Hematopoietic multipotent progenitor cell treated with erythropoietin and hydrocortisone succinate and interleukin-3 and kit ligand, for 8 days (in vitro differentiated cells): ENCODE measurements around the gene PPP1R13B.
A peak's percentile ranks its signal among the peaks of the same experiment; 100 is the strongest.

Source experiments
- DNase-seq: peaks from one replicate; pipeline ENCODE4 v3.0.0-alpha.2; 2015

Gene PPP1R13B

DNA sequence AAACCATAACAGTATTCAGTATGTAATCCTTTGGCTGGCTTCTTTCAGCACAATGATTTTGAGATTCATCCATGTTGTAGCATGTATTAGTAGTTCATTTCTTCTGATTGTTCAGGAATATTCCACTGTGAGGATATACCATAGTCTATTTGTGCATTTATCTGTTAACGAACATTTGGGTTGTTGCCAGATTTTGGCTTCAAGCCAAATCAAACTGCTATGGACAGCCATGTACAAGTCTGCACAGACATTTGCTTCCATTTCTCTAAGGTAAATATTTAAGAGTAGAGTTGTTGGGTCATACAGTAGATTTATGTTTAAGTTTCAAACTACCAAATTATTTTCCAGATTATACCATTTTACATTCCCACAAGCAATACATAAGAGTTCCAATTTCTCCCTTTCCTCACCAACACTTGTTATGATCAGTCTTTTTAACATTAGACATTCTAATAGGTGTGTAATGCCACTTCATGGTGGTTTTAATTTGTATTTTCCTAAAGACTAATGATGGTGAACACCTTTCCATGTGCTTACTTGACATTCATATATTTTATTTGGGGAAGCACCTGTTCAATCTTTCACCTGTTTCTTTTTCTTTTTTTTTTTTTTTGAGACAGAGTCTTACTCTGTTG, 75.2 kb downstream of the PPP1R13B start:
- peak; percentile 21 for DNase-seq

DNA sequence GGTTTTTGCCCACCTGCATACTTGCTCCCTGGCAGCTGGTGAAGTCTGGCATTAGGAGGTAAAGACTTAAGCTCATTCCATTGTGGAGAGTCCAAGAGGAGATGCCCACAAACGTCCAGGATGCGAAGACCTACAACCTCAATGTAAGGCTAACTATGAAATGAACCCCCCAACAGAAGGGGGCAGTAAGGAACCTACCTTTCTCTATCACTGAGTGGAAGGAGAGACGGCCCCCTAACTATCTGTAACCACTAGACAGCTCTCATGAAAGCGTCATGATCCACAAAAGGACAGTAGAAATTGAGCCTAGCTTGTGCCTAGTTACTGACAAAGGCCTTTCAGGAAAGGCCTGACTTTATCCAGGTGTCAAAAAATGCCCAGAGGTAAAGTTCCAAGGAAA, 76.5 kb downstream of the PPP1R13B start:
- DNase-seq = peak; percentile 21

DNA sequence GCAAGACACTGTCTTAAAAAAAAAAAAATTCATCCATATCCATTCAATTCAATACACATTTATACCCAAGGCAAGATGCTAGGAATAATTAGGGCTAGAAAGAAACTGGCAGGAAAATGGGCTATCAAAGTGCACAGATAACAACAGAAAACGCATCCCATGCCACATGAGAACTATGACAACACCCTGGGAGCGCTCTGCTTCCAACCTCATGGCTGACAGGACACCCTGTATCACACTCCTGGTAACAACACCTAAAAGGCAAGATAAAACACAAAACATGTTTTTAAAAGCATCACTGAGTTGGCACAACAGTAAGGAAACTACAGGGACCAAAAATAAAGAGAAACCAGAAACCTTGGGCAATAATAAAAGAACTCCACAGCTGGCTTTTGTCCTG, 76.9 kb downstream of the PPP1R13B start:
- DNase-seq = no peak

DNA sequence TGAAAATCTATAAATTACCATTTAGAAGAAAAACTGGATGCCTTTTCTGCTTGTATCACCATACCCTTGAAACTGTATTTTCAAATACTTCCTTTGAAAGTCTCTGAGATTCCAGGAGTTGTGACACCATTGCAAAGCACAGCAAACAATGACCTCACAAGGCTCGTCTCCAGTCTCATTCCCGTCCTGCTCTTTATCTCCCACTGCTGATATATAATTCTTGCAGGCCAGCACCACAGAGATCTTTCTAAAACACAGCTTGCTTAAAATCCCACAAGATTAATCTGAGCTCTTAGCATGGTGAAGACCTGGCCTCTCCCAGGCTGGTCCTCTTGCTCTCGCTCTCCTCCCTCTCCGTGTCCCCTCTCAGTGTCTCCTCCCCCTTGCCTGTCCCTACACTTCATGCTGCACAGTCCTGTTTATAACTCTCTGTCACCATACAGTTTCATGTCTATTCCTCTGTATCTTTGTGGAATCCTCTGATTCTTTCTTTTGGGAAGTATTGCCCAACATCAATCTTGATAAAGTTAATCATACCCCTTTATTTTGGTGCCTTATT, 80.0 kb downstream of the PPP1R13B start:
- DNase-seq = no peak

DNA sequence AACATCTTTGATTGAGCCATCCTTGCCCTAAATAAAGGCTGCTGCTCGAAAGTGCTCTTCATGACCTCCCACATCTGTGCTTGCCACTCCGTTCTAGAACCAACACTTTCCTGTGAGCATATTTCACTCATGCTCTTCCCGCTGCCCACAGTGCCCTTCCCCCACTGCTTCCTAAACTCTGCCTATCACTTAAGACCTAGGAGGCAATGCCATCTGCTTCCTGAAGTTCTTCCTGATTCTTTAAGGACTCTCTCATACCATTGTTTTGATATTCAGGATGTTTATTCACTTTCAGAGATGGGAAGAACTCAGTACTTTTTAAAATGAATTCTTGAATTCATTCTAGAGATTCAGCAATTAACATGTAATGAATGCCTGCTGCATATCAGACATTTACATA, 81.8 kb downstream of the PPP1R13B start:
- DNase-seq = no peak

DNA sequence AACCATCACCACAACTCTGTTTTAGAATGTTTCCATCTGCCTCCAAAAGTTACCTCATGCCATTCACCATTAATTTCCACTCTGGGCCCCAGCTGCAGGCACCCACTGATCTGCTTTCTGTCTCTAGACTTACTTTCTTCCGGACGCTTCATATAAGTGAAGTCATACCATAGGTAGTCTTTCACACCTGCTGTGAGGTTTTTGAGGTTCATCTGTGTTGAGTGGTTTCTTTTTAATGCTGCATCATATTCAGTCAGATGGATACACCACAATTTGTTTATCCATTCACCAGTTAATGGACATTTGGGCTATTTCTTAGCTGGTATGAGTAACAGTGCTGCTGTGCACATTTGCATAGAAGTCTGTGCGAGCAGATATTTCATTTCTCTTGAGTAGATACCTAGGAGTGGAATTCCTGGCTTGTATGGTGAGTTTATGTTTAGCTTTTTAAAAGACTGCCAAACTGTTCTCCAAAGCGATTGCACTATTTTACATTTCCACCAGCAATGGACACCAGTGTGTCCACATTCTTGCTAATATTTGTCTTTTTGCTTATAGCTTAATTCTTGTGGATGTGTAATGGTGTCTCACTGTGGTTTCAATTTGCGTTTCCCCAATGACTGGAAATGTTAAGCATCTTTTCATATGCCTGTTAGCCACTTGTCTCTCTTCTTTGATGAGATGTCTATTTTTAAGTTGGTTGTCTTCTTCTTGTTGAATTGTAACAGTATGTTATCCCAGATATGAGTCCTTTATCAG, 83.5 kb downstream of the PPP1R13B start:
- no peak for DNase-seq

DNA sequence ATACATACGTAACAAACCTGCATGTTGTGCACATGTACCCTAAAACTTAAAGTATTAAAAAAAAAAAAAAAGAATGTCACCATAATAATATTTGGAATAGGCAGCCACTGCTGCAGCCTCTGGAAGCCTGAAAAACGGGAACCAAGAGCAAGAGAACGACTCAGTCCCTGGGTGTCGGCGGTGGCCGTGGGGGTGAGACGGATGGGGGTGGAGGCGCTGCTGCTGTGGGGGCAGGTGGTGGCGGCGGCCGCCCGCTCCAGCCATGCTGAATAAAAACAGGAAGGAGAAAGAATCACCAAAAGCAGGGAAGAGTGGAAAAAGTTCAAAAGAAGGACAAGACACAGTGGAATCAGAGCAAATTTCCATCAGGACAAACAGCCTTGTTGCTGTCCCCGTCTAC, 84.8 kb downstream of the PPP1R13B start:
- no peak for DNase-seq

DNA sequence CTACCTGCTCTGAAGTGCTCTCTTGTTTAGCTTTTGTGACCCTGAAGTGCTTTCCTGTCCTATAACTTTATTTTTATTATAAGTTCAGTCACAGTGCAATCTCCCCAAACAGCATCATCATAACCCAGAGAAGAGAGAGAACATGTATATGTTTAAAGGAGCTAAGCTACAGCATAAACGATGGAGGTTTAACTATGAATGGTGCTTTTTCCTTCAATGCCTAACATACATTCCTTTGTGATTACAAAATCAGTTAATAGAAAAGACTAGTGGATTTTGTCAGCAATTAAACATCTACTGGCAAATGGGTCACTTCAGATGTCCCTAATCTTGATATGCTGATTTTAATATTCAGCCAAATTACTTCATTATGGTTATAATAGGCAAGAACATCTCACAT, 85.3 kb downstream of the PPP1R13B start:
- DNase-seq = no peak

DNA sequence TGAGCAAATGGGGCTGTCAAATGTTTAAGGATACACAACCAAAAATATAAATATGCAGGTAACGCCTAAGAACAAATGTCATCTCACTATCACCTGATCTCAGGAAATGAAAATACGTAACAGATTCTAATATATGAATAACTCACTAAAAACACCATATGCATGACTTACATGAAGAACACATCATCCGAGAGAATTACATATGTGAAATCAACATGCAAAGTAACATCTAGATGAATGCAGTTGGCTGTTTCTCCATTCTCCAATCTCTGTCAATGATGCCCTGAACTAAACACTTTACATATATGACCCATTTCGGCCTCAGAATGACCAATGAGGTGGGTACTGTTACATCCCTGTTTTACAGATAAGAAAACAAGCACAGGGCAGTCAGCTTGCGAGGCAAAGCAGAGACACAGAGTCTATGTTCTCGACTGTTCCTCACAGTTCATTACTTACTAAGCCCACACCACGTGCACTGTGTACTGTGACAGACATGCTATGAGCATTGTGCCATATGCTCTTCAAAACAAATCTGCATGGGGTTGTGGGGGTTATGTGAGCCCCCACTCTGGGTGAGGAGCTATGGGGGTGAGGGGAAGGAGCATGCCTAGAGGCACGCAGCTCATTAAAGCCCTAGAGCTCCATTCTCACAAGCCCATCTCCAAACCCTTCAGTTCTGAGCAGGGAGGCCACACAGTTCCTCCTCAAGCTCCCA, 89.2 kb downstream of the PPP1R13B start:
- DNase-seq = no peak

DNA sequence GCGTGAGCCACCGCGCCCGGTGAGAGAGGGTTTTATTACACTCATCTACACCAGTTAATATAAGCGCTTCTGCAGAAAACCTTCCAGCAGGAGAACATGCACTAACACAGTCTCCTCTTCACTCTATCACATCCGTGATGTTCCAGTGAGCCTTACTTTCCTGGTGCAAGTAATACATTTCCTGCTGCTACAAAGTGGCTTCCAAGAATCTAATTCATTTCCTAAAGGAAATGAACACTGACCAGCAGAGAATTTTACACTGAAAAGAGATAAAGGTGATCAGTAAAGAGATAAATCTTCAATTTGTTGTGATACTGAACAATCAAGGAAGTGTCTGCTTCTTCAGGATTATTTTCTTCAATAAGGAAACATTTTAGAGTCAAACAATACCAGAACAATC, 92.3 kb downstream of the PPP1R13B start:
- DNase-seq = no peak

DNA sequence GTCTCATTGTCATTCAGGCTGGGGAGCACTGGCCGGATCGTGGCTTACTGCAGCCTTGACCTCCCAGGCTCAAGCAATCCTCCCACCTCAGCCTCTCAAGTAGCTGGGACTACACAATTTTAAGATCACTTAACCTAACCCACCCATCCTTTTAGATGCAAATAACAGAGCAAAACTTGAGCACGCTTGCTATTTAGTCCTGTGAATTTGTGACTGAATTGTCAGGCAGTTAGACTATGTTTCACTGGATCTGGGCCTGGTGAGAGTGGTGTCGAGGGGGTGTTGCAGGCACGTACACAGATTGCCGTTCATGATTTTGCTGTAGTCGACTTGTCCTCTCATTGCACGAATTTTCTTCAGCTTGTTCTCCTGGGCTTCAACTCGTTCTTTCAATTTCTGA, 93.6 kb downstream of the PPP1R13B start:
- DNase-seq = no peak

DNA sequence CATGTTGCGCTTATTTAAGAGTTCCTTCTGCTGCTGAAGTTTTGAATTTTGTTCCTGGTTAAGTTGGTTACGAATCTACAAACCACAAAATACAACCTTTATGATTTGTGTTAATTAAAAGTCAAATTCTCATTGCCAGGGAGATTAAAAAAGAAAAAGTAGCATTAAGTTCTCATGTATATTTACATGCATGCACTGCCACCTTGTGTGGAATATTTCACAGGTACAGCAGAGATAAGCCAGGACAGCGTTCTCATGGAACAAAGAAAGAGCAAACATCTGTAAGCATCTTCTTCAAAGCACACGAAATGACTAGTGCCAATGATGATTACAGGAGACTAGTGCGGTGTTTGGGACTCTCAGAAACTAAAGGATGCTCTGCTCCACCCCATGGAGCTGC, 97.5 kb downstream of the PPP1R13B start:
- DNase-seq = peak; percentile 59

DNA sequence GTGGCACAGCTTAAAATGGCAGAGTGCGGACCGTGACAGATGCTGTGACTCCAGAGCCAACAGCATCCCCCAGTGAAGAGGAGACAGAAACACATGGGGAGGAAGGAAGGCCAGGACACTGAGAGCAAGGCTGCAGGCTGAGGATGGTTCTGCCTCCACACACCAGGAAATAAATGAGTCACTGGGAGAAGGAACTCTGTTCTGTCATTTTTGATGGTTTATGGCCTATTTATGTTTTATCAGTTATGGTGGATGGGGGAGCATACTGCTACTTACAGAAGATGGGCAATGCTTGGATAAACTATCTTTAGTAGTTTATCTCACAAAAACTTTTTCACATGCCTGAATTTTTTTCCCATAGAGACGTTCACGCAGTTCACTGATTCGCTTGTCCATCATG, 97.9 kb downstream of the PPP1R13B start:
- DNase-seq = no peak

DNA sequence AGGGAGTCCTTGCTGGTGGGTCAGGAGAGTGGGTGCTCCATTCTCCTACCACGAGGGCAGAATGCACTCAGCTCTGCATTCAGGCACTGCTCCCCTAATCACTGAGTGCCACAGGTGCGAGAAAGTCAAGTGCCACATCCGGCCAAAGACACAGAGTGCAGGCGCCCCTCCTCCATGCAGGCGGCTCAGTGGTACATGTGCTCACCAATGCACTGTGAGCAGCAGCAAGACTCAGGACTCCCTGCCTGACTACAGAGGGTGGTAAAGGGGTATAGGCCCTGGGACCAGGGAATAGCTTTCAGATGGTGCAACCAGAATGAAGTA, 98.9 kb downstream of the PPP1R13B start:
- no peak for DNase-seq

DNA sequence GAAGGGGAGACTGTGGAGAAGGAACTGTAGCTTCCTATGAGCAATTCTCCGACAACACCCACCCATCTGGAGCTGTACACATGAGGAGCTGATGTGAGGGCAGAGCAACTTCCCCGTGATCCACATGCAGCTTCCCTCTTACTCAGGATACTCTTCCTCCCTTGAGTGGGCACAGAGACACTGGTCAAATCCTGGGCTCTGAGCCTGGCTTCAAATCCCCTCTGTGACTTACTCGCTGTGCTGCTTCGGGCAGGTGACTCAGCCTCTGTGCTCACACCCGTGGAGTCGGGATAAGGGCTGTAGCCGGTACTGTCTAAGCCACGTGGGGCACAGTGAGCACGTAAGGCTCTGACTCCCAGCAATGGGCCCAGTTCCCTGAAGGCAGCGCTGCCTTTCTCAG, 100.7 kb downstream of the PPP1R13B start:
- DNase-seq = no peak

DNA sequence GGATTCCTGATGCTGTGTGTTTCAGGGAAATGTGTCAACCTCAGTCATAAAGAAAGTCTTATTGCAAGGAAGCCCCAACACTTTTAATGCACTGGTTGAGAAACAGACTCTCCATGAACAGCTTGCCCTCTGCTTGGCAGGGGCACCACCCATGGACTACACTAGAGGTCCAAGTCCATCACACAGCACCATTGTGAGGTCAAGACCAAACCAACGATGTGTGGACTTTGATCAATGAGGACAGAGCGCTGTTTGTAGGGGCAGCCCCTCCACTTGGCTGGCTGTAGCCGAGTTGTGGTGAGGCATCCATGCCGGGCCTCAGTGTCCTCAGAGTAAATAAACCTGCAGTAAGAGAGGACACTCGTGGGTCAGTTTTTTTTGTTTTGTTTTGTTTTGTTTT, 102.0 kb downstream of the PPP1R13B start:
- no peak for DNase-seq

DNA sequence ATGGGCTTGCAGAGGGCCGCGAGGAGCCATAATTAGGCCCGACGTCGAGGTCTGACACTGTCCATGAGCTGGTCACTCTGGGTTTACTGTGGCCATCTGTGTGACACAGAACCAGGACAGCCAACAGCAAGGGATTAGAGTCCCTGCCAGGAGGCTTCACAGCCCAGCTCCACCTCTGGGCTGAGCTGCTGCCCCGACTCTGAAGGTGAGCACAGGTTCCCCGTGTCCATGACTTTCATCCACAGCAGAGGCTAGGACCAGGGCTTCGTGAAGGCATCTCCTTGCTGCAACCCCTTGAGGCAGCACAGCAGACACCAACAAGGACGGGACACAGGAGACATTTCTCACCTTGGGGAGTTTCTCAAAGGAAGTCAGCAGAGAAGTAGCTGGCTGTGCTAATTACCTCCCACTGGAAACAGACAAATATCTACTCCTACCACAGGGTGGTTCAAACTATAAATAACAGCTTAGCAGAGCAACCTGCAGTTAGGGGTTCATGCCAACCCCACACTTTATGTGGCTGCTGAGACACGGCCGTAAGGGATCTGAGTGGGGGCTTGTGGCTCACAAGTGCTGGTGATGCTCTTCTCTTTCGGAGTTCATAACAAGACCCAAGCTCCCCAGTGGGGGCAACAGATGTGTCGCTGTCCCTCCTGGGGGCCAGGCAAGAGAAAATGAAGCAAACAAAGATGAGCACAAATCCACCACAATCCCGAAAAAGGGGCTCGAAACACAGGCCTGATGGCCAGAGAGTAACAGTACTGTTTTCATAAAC, 102.6 kb downstream of the PPP1R13B start:
- DNase-seq = no peak

DNA sequence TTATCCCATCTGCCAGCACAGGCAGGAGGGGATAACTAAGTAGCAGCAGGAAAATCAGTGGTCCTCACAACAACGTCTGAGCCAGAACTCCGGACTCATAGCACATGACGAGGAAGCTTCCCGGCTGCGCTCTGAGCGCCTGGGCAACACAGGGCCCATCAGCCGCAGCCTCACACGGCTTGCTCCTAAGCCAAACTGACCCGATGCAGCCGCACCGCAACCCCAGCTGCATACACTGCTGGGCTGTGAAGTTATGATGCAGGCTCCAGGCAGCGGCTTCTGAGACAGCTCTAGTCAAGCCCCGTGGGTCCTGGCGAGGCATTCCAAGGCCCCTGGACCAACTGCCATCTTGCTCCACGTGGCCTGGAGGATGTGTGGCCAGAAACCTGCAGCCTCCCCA, 103.7 kb downstream of the PPP1R13B start:
- DNase-seq = no peak

DNA sequence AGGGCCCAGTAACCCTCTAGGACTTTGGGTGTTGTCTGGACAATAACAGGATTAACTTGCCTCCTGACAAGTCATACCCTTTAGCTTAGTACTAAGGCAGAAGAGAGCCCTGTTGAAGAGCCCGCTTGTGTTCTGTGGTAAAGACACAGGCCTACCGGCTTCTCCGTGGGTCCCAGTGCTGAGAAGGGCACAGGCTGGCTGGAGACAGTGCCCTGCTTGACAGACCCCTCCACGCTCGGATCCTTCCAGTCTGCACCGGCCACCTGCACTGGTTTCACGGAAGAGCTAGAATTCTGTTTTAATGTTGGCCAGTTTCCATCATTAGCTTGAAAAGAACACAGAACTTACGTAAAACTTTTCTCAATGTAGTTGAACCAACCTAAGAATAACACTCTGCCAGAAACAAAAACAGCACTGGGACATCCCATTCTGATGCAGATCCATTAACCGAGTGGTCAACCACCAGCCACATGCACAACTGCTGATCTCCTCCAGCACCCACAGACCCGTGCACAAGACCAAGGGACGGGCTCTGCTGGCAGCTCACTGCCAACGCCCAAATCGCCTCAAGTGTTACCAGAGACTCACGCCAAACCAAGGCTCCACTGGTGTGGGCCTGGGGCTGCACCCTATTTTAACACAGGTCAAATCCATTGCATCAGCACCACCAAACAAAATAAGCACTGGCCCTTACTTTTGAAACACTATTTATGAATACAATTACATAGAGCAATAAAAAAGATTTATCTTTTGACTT, 104.7 kb downstream of the PPP1R13B start:
- no peak for DNase-seq

DNA sequence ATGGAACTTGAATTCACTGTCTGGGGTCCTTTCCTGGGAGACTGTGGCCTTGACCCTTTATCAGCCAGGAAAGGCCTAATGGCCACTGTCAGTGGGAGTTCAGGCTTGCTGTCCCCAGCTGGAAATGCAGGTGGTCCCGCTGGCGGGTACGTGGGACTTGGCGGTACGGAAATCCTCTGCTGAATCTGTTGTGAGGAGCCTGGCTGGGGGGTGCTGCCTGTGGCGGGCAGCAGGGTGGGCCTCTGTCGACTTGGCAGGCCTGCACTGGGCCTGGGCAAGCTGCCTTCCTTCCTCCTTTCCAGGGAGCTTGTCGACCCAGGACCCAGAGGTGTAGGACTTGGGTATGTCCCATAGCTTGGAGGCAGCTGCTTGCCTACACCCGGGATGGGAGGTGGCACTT, 105.5 kb downstream of the PPP1R13B start:
- DNase-seq = no peak

DNA sequence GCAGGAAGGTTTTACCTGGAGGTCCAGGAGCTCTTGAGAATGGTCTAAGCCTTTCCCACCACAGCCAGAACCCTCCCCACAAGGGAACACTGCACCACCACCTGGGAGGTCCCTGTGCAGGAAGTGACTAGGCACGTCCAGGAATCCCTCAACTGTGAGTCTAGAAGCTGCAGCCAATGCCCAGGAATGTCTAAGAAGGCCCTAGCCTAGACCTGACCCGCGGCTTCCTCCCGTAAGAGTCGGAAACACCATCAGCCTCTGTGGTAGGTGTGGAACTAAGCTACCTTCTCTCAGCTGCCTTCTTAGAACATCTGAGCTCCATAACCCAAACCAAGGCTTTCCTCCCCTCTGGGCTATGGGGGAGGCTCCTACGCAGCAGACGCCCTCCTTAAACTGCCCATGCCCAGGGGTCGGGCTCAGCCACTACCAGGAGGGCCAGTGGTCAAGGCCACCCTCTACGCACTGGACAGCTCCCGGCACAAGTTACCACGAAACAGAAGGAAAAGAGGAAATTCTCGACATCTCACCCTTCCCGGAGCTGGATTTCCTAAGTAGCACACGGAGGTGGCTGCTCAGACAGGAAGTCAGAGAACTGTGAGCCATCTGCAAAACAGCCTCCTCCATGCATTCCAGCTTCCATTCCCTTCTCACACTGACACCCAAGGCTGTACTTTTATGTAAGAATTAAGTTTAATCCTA, 106.2 kb downstream of the PPP1R13B start:
- no peak for DNase-seq
